ENCODE data around the gene ZNF462.

The ZNF462 gene

GRCh38 chr9:107036367-107036766, 173.4 kb downstream of the ZNF462 start:
- H3K4me2 ChIP-seq = no peak overlapping the region
- no peaks in the 10 kb centered on the region for H4K20me1 ChIP-seq
- H3K36me3 ChIP-seq = no peaks in the 10 kb centered on the region
- H3K9ac ChIP-seq = no peak overlapping the region
- H3K4me1 ChIP-seq = peaks cover 49% of the 10 kb centered on the region
- no peak for TF ChIP-seq Cebpa-rat (IDR thresholded peaks at IDR 0.05)
- peaks cover 9% of the 10 kb centered on the region for H3K9me3 ChIP-seq
- no peak overlapping the region for H3K4me3 ChIP-seq
- no peaks in the 10 kb centered on the region for H3K27me3 ChIP-seq
- no peak overlapping the region for H3K27ac ChIP-seq

GRCh38 chr9:107039542-107039941, 176.6 kb downstream of the ZNF462 start:
- H3K27ac ChIP-seq = no peak overlapping the region
- no peak overlapping the region for H3K4me3 ChIP-seq
- peaks cover 49% of the 10 kb centered on the region for H3K4me1 ChIP-seq
- H3K9me3 ChIP-seq = no peaks in the 10 kb centered on the region
- H3K4me2 ChIP-seq = peak overlapping the region; percentile 55
- H4K20me1 ChIP-seq = no peaks in the 10 kb centered on the region
- no peak for TF ChIP-seq Cebpa-rat (IDR thresholded peaks at IDR 0.05)
- H3K27me3 ChIP-seq = no peaks in the 10 kb centered on the region
- H3K9ac ChIP-seq = no peak overlapping the region
- H3K36me3 ChIP-seq = no peaks in the 10 kb centered on the region

- H3K4me3 ChIP-seq = no peak overlapping the region
- peaks cover 43% of the 10 kb centered on the region for H3K4me1 ChIP-seq
- H3K4me2 ChIP-seq = no peak overlapping the region; the same call in 1 of the 2 replicates
- no peaks in the 10 kb centered on the region for H4K20me1 ChIP-seq
- no peak overlapping the region for H3K9ac ChIP-seq
- H3K27ac ChIP-seq = no peak overlapping the region
- H3K27me3 ChIP-seq = no peaks in the 10 kb centered on the region
- TF ChIP-seq Cebpa-rat (IDR thresholded peaks at IDR 0.05) = no peak
- H3K36me3 ChIP-seq = no peaks in the 10 kb centered on the region
- no peaks in the 10 kb centered on the region; the same call in 1 of the 2 replicates for H3K9me3 ChIP-seq
Measured at GRCh38 chr9:107042606-107043005, 179.6 kb downstream of the ZNF462 start.

- Histone ChIP-seq H3K36me3 (no peaks in the 10 kb centered on the region), H3K4me3 (no peak overlapping the region), H3K27me3 (no peaks in the 10 kb centered on the region), H3K4me1 (peaks cover 36% of the 10 kb centered on the region), H3K9ac (no peak overlapping the region), H4K20me1 (no peaks in the 10 kb centered on the region), H3K4me2 (no peak overlapping the region), H3K9me3 (no peaks in the 10 kb centered on the region; the same call in 1 of the 2 replicates), H3K27ac (no peak overlapping the region)
- no peak for TF ChIP-seq Cebpa-rat (IDR thresholded peaks at IDR 0.05)
Measured at GRCh38 chr9:107043886-107044285, 180.9 kb downstream of the ZNF462 start.

GRCh38 chr9:107044872-107045271, 181.9 kb downstream of the ZNF462 start:
- no peak overlapping the region for H3K4me3 ChIP-seq
- H3K9me3 ChIP-seq = no peaks in the 10 kb centered on the region; the same call in 1 of the 2 replicates
- peaks cover 27% of the 10 kb centered on the region for H3K4me1 ChIP-seq
- H3K36me3 ChIP-seq = no peaks in the 10 kb centered on the region
- no peak overlapping the region for H3K27ac ChIP-seq
- no peak for TF ChIP-seq Cebpa-rat (IDR thresholded peaks at IDR 0.05)
- no peak overlapping the region for H3K4me2 ChIP-seq
- no peak overlapping the region for H3K9ac ChIP-seq
- no peaks in the 10 kb centered on the region for H4K20me1 ChIP-seq
- no peaks in the 10 kb centered on the region for H3K27me3 ChIP-seq

GRCh38 chr9:107046692-107047091, 183.7 kb downstream of the ZNF462 start:
- Histone ChIP-seq H3K9ac (no peak overlapping the region), H3K36me3 (no peaks in the 10 kb centered on the region), H3K27me3 (no peaks in the 10 kb centered on the region), H3K4me1 (peaks cover 8% of the 10 kb centered on the region), H3K9me3 (no peaks in the 10 kb centered on the region; the same call in 1 of the 2 replicates), H3K4me2 (no peak overlapping the region), H3K27ac (no peak overlapping the region), H3K4me3 (no peak overlapping the region), H4K20me1 (no peaks in the 10 kb centered on the region)
- no peak for TF ChIP-seq Cebpa-rat (IDR thresholded peaks at IDR 0.05)

- Histone ChIP-seq H3K36me3 (no peaks in the 10 kb centered on the region), H3K4me1 (no peaks in the 10 kb centered on the region), H3K4me3 (no peak overlapping the region), H3K27me3 (no peaks in the 10 kb centered on the region), H4K20me1 (no peaks in the 10 kb centered on the region), H3K9me3 (no peaks in the 10 kb centered on the region; the same call in 1 of the 2 replicates), H3K4me2 (no peak overlapping the region), H3K27ac (no peak overlapping the region), H3K9ac (no peak overlapping the region)
- TF ChIP-seq Cebpa-rat (IDR thresholded peaks at IDR 0.05) = no peak
Measured at GRCh38 chr9:107049046-107049802, 186.3 kb downstream of the ZNF462 start.

- H3K4me1 ChIP-seq = no peaks in the 10 kb centered on the region
- TF ChIP-seq Cebpa-rat (IDR thresholded peaks at IDR 0.05) = no peak
Measured at GRCh38 chr9:107049803-107050184, 186.8 kb downstream of the ZNF462 start.

GRCh38 chr9:107051392-107051791, 188.4 kb downstream of the ZNF462 start:
- no peak overlapping the region for H3K9ac ChIP-seq
- no peaks in the 10 kb centered on the region for H4K20me1 ChIP-seq
- H3K4me3 ChIP-seq = no peak overlapping the region
- H3K36me3 ChIP-seq = no peaks in the 10 kb centered on the region
- H3K9me3 ChIP-seq = no peaks in the 10 kb centered on the region
- H3K27ac ChIP-seq = no peak overlapping the region
- H3K27me3 ChIP-seq = no peaks in the 10 kb centered on the region
- H3K4me2 ChIP-seq = no peak overlapping the region
- no peak for TF ChIP-seq Cebpa-rat (IDR thresholded peaks at IDR 0.05)
- H3K4me1 ChIP-seq = no peaks in the 10 kb centered on the region

More at GRCh38 chr9:107049803-107050184, 186.8 kb downstream of the ZNF462 start:
- Histone ChIP-seq H3K9ac (no peak overlapping the region), H3K4me2 (no peak overlapping the region), H3K27ac (no peak overlapping the region), H3K36me3 (no peaks in the 10 kb centered on the region), H3K9me3 (no peaks in the 10 kb centered on the region; the same call in 1 of the 2 replicates), H3K4me3 (no peak overlapping the region), H4K20me1 (no peaks in the 10 kb centered on the region), H3K27me3 (no peaks in the 10 kb centered on the region)

GRCh38 chr9:107054146-107054545, 191.2 kb downstream of the ZNF462 start:
- no peak for TF ChIP-seq Cebpa-rat (IDR thresholded peaks at IDR 0.05)
- H4K20me1 ChIP-seq = no peaks in the 10 kb centered on the region
- H3K27me3 ChIP-seq = no peaks in the 10 kb centered on the region
- no peaks in the 10 kb centered on the region for H3K9me3 ChIP-seq
- no peaks in the 10 kb centered on the region for H3K36me3 ChIP-seq
- H3K4me3 ChIP-seq = no peak overlapping the region
- H3K9ac ChIP-seq = no peak overlapping the region
- no peak overlapping the region for H3K4me2 ChIP-seq
- H3K4me1 ChIP-seq = no peaks in the 10 kb centered on the region
- H3K27ac ChIP-seq = no peak overlapping the region
